Activated CD8-positive, alpha-beta memory T cell treated with anti-CD3 and anti-CD28 coated beads, Interleukin-2, amount 10 ng/mL, durations not matched to agents 7 days and 5 days (primary cell): Measurements from ENCODE around the gene SPATA2. TPM values are rescaled to one million over a fixed set of nuclear protein-coding genes. Genes with fewer than 3 reads are reported as not detected.
"Not testable (repeated sequence)": the region's sequence is repeated elsewhere in the genome, so short reads cannot be mapped to it uniquely, and the experiment has no call there.

Experiments
- ATAC-seq: fragments of 150-1000 bp; cut with Tn5 transposase; one replicate; pipeline ENCODE4 v1.10.0; 2021; ENCODE audit warnings: moderate library complexity
- CTCF ChIA-PET: fragments of 350-600 bp; sonication (Branson Sonifier 250); formaldehyde crosslinking; loops from one replicate; lab custom pipeline; 2021; ENCODE audit warnings: antibody characterized with exemption; lab: Charles Lee
- DNase-seq: peaks from one replicate; pipeline ENCODE4 v3.0.0-alpha.2; 2020
- H3K27ac Mint-ChIP-seq: one replicate; pipeline ENCODE4 v1.8.0; 2021; ENCODE audit warnings: mild to moderate bottlenecking, mixed read lengths
- H3K27me3 Mint-ChIP-seq: one replicate; pipeline ENCODE4 v1.8.0; 2021; ENCODE audit warnings: mixed read lengths
- H3K36me3 Mint-ChIP-seq: one replicate; pipeline ENCODE4 v1.8.0; 2021; ENCODE audit warnings: mild to moderate bottlenecking, mixed read lengths
- H3K4me1 Mint-ChIP-seq: one replicate; pipeline ENCODE4 v1.8.0; 2021; ENCODE audit warnings: mixed read lengths
- H3K4me3 Mint-ChIP-seq: one replicate; pipeline ENCODE4 v1.8.0; 2021; ENCODE audit warnings: mild to moderate bottlenecking, moderate library complexity, mixed read lengths
- H3K9me3 Mint-ChIP-seq: one replicate; pipeline ENCODE4 v1.8.0; 2022; ENCODE audit warnings: low read depth, mixed read lengths
- total RNA-seq, 2 experiments: library from RNA; stranded (reverse); gene quantifications; one replicate each; pipeline ENCODE4 v1.2.3, GENCODE V29; 2021

Gene SPATA2
- total RNA-seq, result 10 to 100 TPM; 10.2 to 11.1 TPM

- H3K4me3 Mint-ChIP-seq, result peak within 1 kb of the TSS; percentile 100
- no peaks in the 10 kb centered on the region for H3K9me3 Mint-ChIP-seq
- H3K27ac Mint-ChIP-seq, result peak within 1 kb of the TSS; percentile 100
- no peaks in the 10 kb centered on the region for H3K27me3 Mint-ChIP-seq
- peak; percentile 81 for ATAC-seq
- peaks cover 37% of the 10 kb centered on the region for H3K4me1 Mint-ChIP-seq
- DNase-seq, result peak; percentile 97
- CTCF ChIA-PET, result interaction anchor here (0.6 to 3.8 kb wide), 15 partner anchors 12 to 373 kb away, joined by 3 to 15 read pairs (median 3); partner anchors contain the start of gene RNF114
- H3K36me3 Mint-ChIP-seq, result no peaks in the 10 kb centered on the region
Measured at GRCh38 chr20:49915380-49916145, at the start of gene SPATA2. Gene SPATA2, minus strand, starts transcription at chr20:49915529. Its CDS starts 7,039 bp downstream, at chr20:49908490.

GRCh38 chr20:49961413-49961812, 46.1 kb upstream of the SPATA2 start:
- ATAC-seq (no peak), DNase-seq (no peak)
- H3K4me3 Mint-ChIP-seq, result no peak overlapping the region
- H3K36me3 Mint-ChIP-seq, result peaks cover 16% of the 10 kb centered on the region
- H3K9me3 Mint-ChIP-seq, result no peaks in the 10 kb centered on the region
- CTCF ChIA-PET, result interaction anchor here (1.0 to 1.1 kb wide), 2 partner anchors 9 to 18 kb away, joined by 3 read pairs; no protein-coding TSS in a partner anchor
- peaks cover 13% of the 10 kb centered on the region for H3K4me1 Mint-ChIP-seq
- H3K27me3 Mint-ChIP-seq, result no peaks in the 10 kb centered on the region
- H3K27ac Mint-ChIP-seq, result no peak overlapping the region

GRCh38 chr20:49957089-49957938, 42.0 kb upstream of the SPATA2 start:
- Mint-ChIP-seq H3K4me1 (peaks cover 15% of the 10 kb centered on the region), H3K27ac (peak overlapping the region; percentile 29), H3K36me3 (peaks cover 33% of the 10 kb centered on the region)
- not testable (repeated sequence) for H3K4me3 Mint-ChIP-seq, H3K27me3 Mint-ChIP-seq, DNase-seq, H3K9me3 Mint-ChIP-seq, ATAC-seq
- CTCF ChIA-PET, result interaction anchor here (0.7 to 1.9 kb wide), 5 partner anchors 17 to 114 kb away, joined by 3 to 5 read pairs (median 4); no protein-coding TSS in a partner anchor

GRCh38 chr20:49956689-49957088, 41.4 kb upstream of the SPATA2 start:
- Mint-ChIP-seq H3K36me3 (peaks cover 39% of the 10 kb centered on the region), H3K4me3 (no peak overlapping the region), H3K27ac (no peak overlapping the region), H3K4me1 (peaks cover 15% of the 10 kb centered on the region), H3K27me3 (no peaks in the 10 kb centered on the region), H3K9me3 (no peaks in the 10 kb centered on the region)
- DNase-seq, result no peak
- CTCF ChIA-PET, result interaction anchor here (0.7 to 1.9 kb wide), 4 partner anchors 20 to 115 kb away, joined by 3 to 5 read pairs (median 4); no protein-coding TSS in a partner anchor
- no peak for ATAC-seq

- Mint-ChIP-seq H3K4me1 (peaks cover 15% of the 10 kb centered on the region), H3K36me3 (peaks cover 43% of the 10 kb centered on the region)
- not testable (repeated sequence) for H3K27ac Mint-ChIP-seq, ATAC-seq, H3K4me3 Mint-ChIP-seq, H3K9me3 Mint-ChIP-seq, H3K27me3 Mint-ChIP-seq, DNase-seq
- CTCF ChIA-PET, result interaction anchor here (1.3 to 1.9 kb wide), 4 partner anchors 20 to 116 kb away, joined by 4 to 5 read pairs (median 4); no protein-coding TSS in a partner anchor
Measured at GRCh38 chr20:49955830-49956396, 40.6 kb upstream of the SPATA2 start.

- CTCF ChIA-PET, result interaction anchor here (1.3 to 2.2 kb wide), 2 partner anchors 10 to 116 kb away, joined by 4 to 8 read pairs; no protein-coding TSS in a partner anchor
- DNase-seq (no peak), ATAC-seq (no peak)
- H3K27me3 Mint-ChIP-seq, result no peaks in the 10 kb centered on the region
- no peak overlapping the region for H3K4me3 Mint-ChIP-seq
- H3K36me3 Mint-ChIP-seq, result peaks cover 50% of the 10 kb centered on the region
- H3K9me3 Mint-ChIP-seq, result no peaks in the 10 kb centered on the region
- H3K4me1 Mint-ChIP-seq, result peaks cover 16% of the 10 kb centered on the region
- H3K27ac Mint-ChIP-seq, result no peak overlapping the region
Measured at GRCh38 chr20:49955167-49955566, 39.8 kb upstream of the SPATA2 start.

GRCh38 chr20:49951151-49951550, 35.8 kb upstream of the SPATA2 start:
- Mint-ChIP-seq H3K27me3 (no peaks in the 10 kb centered on the region), H3K4me1 (peaks cover 9% of the 10 kb centered on the region), H3K36me3 (peaks cover 61% of the 10 kb centered on the region), H3K9me3 (no peaks in the 10 kb centered on the region), H3K4me3 (no peak overlapping the region), H3K27ac (no peak overlapping the region)
- DNase-seq (no peak), ATAC-seq (no peak)
- CTCF ChIA-PET, result no interaction called here

- Mint-ChIP-seq H3K4me3 (no peak overlapping the region), H3K4me1 (peaks cover 14% of the 10 kb centered on the region), H3K36me3 (peaks cover 70% of the 10 kb centered on the region), H3K27me3 (no peaks in the 10 kb centered on the region), H3K9me3 (no peaks in the 10 kb centered on the region), H3K27ac (no peak overlapping the region)
- ATAC-seq (no peak), DNase-seq (no peak)
- CTCF ChIA-PET, result no interaction called here
Measured at GRCh38 chr20:49948809-49949507, 33.6 kb upstream of the SPATA2 start.

GRCh38 chr20:49948178-49948577, 32.8 kb upstream of the SPATA2 start:
- CTCF ChIA-PET, result no interaction called here
- DNase-seq (no peak), ATAC-seq (no peak)
- H3K27ac Mint-ChIP-seq, result no peak overlapping the region
- peaks cover 16% of the 10 kb centered on the region for H3K4me1 Mint-ChIP-seq
- peaks cover 70% of the 10 kb centered on the region for H3K36me3 Mint-ChIP-seq
- no peaks in the 10 kb centered on the region for H3K9me3 Mint-ChIP-seq
- H3K4me3 Mint-ChIP-seq, result no peak overlapping the region
- no peaks in the 10 kb centered on the region for H3K27me3 Mint-ChIP-seq

GRCh38 chr20:49945701-49946477, 30.6 kb upstream of the SPATA2 start:
- Mint-ChIP-seq H3K4me1 (peaks cover 26% of the 10 kb centered on the region), H3K4me3 (no peak overlapping the region), H3K9me3 (no peaks in the 10 kb centered on the region), H3K36me3 (peaks cover 64% of the 10 kb centered on the region), H3K27me3 (no peaks in the 10 kb centered on the region), H3K27ac (no peak overlapping the region)
- ATAC-seq, result no peak
- CTCF ChIA-PET, result interaction anchor here (0.9 to 1.7 kb wide), 4 partner anchors 9 to 335 kb away, joined by 3 to 7 read pairs (median 4); partner anchors contain the start of gene RNF114
- DNase-seq, result no peak

- DNase-seq (no peak), ATAC-seq (no peak)
- Mint-ChIP-seq H3K36me3 (peaks cover 59% of the 10 kb centered on the region), H3K4me1 (peaks cover 27% of the 10 kb centered on the region), H3K9me3 (no peaks in the 10 kb centered on the region), H3K27me3 (no peaks in the 10 kb centered on the region), H3K4me3 (no peak overlapping the region), H3K27ac (no peak overlapping the region)
- CTCF ChIA-PET, result interaction anchor here (1.5 to 1.6 kb wide), 2 partner anchors 8 to 126 kb away, joined by 6 to 7 read pairs; partner anchors contain the start of gene RNF114
Measured at GRCh38 chr20:49945306-49945700, 30.0 kb upstream of the SPATA2 start.

- DNase-seq (no peak), ATAC-seq (no peak)
- no peaks in the 10 kb centered on the region for H3K9me3 Mint-ChIP-seq
- no peak overlapping the region for H3K4me3 Mint-ChIP-seq
- H3K27me3 Mint-ChIP-seq, result no peaks in the 10 kb centered on the region
- no peak overlapping the region for H3K27ac Mint-ChIP-seq
- H3K36me3 Mint-ChIP-seq, result peaks cover 53% of the 10 kb centered on the region
- peaks cover 38% of the 10 kb centered on the region for H3K4me1 Mint-ChIP-seq
- CTCF ChIA-PET, result interaction anchor here (0.6 to 1.2 kb wide), 5 partner anchors 8 to 822 kb away, joined by 3 to 5 read pairs (median 4); no protein-coding TSS in a partner anchor
Measured at GRCh38 chr20:49942942-49943341, 27.6 kb upstream of the SPATA2 start.
